Fibroblast of lung (primary cell): ENCODE data around the gene CYP2D6. TPM values are rescaled to one million over a fixed set of nuclear protein-coding genes. Genes with fewer than 3 reads are reported as not detected.
"Not testable (repeated sequence)": the region's sequence is repeated elsewhere in the genome, so short reads cannot be mapped to it uniquely, and the experiment has no call there.

Experiments
- DNase-seq, 2 donors: peaks; one replicate each; pipeline versions ENCODE4 v3.0.0 to v3.0.0-alpha.2; 2010; ENCODE audit warnings: low read depth in 2 of 2
- H2AFZ ChIP-seq: 2 replicates; pipeline ENCODE4 v1.5.1; 2012; ENCODE audit warnings: low read length, control low read depth, inconsistent platforms
- H3K27ac ChIP-seq: 2 replicates; pipeline ENCODE4 v1.5.1; 2011; ENCODE audit warnings: low read length, control low read depth; ENCODE audit not compliant: insufficient read depth
- H3K27me3 ChIP-seq: 2 replicates; pipeline ENCODE4 v1.5.1; 2011; ENCODE audit warnings: mild to moderate bottlenecking, low read length; ENCODE audit not compliant: control insufficient read depth, insufficient read depth
- H3K36me3 ChIP-seq: 2 replicates; pipeline ENCODE4 v1.5.1; 2011; ENCODE audit warnings: low read length; ENCODE audit not compliant: control insufficient read depth, insufficient read depth
- H3K4me1 ChIP-seq: 2 replicates; pipeline ENCODE4 v1.5.1; 2011; ENCODE audit warnings: low read length; ENCODE audit not compliant: control insufficient read depth, insufficient read depth; ENCODE audit errors: extremely low read depth
- H3K4me2 ChIP-seq: 2 replicates; pipeline ENCODE4 v1.5.1; 2011; ENCODE audit warnings: low read length, control low read depth; ENCODE audit not compliant: insufficient read depth; ENCODE audit errors: extremely low read depth
- H3K4me3 ChIP-seq, 4 experiments: fragments of 200-600 bp in 1 of 4; sonication (generic) in 1 of 4; replicated peaks in 1 of 4; 2 replicates each; pipeline ENCODE4 v1.5.1; 2011 to 2016; ENCODE audit warnings: low read length in 4 of 4, low read depth in 3 of 4, mild to moderate bottlenecking in 3 of 4, control low read depth in 2 of 4, inconsistent platforms in 1 of 4, mixed read lengths in 1 of 4; ENCODE audit not compliant: insufficient read depth in 1 of 4; ENCODE audit errors: control extremely low read depth in 1 of 4
- H3K79me2 ChIP-seq: 2 replicates; pipeline ENCODE4 v1.5.1; 2012; ENCODE audit warnings: mild to moderate bottlenecking, low read length, inconsistent platforms; ENCODE audit not compliant: control insufficient read depth, insufficient read depth
- H3K9ac ChIP-seq: 2 replicates; pipeline ENCODE4 v1.5.1; 2011; ENCODE audit warnings: mild to moderate bottlenecking, low read length, control low read depth; ENCODE audit not compliant: insufficient read depth
- H3K9me3 ChIP-seq: 2 replicates; pipeline ENCODE4 v1.5.1; 2012; ENCODE audit warnings: low read depth, low read length; ENCODE audit not compliant: control insufficient read depth, insufficient read depth
- H4K20me1 ChIP-seq: 2 replicates; pipeline ENCODE4 v1.5.1; 2011; ENCODE audit warnings: low read length; ENCODE audit not compliant: control insufficient read depth, insufficient read depth; ENCODE audit errors: extremely low read depth
- EZH2 ChIP-seq: IDR thresholded peaks from 2 replicates; pipeline ENCODE4 v1.5.1; 2012; ENCODE audit warnings: low read length, control low read depth, mild to moderate bottlenecking; ENCODE audit errors: missing control alignments
- polyA minus RNA-seq: library from RNA; depleted of rRNA, polyadenylated mRNA; stranded (reverse); fragments of >200 nt; gene quantifications from 2 replicates; pipeline ENCODE4 v1.2.3, GENCODE V29; 2011; ENCODE audit warnings: low replicate concordance
- polyA plus RNA-seq, 2 donors: library from polyadenylated mRNA; depleted of rRNA in 1 of 2; stranded (reverse) in 1 of 2; unstranded in 1 of 2; fragments of >200 nt; gene quantifications; 2 replicates each; pipeline ENCODE4 v1.2.1, GENCODE V29; 2011 to 2012; ENCODE audit warnings: missing spikeins in 1 of 2
- total RNA-seq: library from RNA; depleted of rRNA; stranded (reverse); fragments of >200 nt; gene quantifications from 2 replicates; pipeline ENCODE4 v1.2.1, GENCODE V29; 2014
- TF ChIP-seq, protein P1 (sequence below), 2 donors: IDR thresholded peaks in 1 of 2; conservative IDR thresholded peaks in 1 of 2; 1 replicate in 1 of 2; 2 replicates in 1 of 2; pipeline ENCODE4 v1.5.1; 2011 to 2012; ENCODE audit warnings: low read length in 2 of 2, control low read depth in 1 of 2, inconsistent platforms in 1 of 2, low read depth in 1 of 2, mild to moderate bottlenecking in 1 of 2

Gene CYP2D6
- total RNA-seq (0.26 and 0.33 TPM in 2 replicates), polyA plus RNA-seq (0.06 and 0.09 TPM in 2 replicates), polyA minus RNA-seq (not detected in 2 replicates)
- polyA plus RNA-seq (2012): 0.12 and 0.20 TPM in 2 replicates

DNA sequence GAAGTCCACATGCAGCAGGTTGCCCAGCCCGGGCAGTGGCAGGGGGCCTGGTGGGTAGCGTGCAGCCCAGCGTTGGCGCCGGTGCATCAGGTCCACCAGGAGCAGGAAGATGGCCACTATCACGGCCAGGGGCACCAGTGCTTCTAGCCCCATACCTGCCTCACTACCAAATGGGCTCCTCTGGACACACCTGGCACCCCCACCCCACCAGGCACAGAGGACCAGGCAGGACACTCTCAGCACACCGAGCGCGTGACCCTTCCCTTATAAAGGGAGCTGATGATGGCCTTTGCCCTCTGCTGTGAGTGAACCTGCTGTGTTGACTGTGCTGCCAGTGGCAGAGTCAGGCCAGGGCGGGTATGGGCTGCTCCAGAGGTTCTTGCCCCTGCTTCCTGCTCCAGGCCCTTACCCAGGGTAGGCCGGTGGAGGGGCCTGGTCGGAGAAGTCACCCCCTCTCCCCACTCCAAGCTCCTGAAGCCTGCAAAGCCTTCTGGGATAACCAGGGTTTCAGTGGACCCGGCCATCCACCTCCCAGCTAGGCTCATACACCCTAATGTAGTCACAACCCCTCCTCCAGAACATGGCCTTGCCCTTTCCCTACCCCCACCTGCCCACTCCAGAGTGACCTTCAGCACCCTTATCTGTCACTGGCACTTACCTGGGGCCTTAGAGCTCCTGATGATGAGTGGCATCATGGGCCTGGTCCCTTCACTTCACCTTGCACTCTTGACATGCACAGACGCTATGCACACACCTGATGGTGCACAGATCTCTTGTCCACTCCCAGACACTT lies at the start of gene CYP2D6:
Gene CYP2D6, minus strand, starts transcription at position 172 of the 793 bp plus-strand sequence. Its CDS starts 19 bp downstream, at position 153.
- H3K9ac ChIP-seq, DNase-seq, H3K79me2 ChIP-seq, H3K9me3 ChIP-seq, H3K4me3 ChIP-seq, H3K4me2 ChIP-seq, H3K27ac ChIP-seq, H4K20me1 ChIP-seq, H2AFZ ChIP-seq, H3K27me3 ChIP-seq, H3K36me3 ChIP-seq, H3K4me1 ChIP-seq: not testable (repeated sequence)

DNA sequence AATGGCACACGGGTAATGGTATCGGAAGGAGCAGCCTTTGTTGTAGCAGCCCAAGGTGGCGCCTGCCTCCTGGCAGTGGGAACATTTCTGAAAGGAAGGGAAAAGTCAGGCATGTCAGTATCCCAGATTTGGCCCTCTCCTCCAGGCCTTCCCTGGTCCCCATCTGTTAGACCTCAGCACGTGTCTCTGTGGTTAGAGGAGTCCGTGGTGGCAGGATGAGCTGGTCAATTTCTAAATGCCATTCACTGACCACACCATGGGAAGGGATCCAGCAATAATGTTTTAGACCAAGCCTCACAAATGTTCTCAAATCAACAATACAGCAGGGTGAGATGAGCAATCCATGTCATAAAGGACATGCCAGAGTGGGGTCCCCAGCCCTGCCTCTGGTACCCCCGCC lies 49.0 kb upstream of the CYP2D6 start:
- Histone ChIP-seq H3K4me3 (no peak overlapping the region), H2AFZ (no peak overlapping the region), H3K79me2 (no peaks in the 10 kb centered on the region), H3K9ac (no peak overlapping the region), H3K4me2 (peak overlapping the region; percentile 15), H3K36me3 (no peaks in the 10 kb centered on the region), H4K20me1 (no peaks in the 10 kb centered on the region), H3K4me1 (peaks cover 7% of the 10 kb centered on the region), H3K9me3 (no peaks in the 10 kb centered on the region), H3K27ac (no peak overlapping the region), H3K27me3 (no peaks in the 10 kb centered on the region)
- TF ChIP-seq EZH2: no peak
- TF ChIP-seq, protein P1, sequence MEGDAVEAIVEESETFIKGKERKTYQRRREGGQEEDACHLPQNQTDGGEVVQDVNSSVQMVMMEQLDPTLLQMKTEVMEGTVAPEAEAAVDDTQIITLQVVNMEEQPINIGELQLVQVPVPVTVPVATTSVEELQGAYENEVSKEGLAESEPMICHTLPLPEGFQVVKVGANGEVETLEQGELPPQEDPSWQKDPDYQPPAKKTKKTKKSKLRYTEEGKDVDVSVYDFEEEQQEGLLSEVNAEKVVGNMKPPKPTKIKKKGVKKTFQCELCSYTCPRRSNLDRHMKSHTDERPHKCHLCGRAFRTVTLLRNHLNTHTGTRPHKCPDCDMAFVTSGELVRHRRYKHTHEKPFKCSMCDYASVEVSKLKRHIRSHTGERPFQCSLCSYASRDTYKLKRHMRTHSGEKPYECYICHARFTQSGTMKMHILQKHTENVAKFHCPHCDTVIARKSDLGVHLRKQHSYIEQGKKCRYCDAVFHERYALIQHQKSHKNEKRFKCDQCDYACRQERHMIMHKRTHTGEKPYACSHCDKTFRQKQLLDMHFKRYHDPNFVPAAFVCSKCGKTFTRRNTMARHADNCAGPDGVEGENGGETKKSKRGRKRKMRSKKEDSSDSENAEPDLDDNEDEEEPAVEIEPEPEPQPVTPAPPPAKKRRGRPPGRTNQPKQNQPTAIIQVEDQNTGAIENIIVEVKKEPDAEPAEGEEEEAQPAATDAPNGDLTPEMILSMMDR (conservative IDR thresholded peaks at IDR 0.05 in 1 of 2, IDR thresholded peaks at IDR 0.05 in 1 of 2; ENCODE audit: low read depth in 1 of 2, low read length in 2 of 2): no peak
- DNase-seq: peak; percentile 83 to 87

DNA sequence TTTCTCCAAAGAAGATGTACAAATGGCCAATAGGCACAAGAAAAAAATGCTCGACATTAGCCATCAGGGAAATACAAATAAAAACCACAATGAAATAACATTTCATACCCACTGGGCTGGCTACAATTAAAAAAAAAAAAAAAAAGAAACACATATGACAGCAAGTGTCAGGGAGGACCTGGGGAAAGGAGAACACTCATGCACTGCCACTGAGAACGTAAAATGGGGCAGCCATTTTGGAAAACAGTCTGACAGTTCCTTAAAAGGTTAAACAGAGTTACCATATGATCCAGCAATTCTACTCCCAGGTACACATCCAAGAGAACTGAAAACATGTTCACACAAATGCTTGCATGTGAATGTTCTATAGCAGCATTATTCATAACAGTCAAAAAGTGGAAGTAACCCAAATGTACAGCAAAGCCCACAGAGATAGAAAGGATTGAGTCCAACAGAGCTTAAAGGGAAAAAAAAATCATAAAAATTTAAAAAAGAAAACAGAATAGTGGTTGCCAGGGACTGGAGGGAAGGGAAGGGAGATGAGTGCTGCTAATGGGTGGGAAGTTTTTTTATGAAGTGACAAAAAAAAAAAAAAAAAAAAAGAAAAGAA lies 48.4 kb upstream of the CYP2D6 start:
- no peaks in the 10 kb centered on the region for H3K36me3 ChIP-seq
- H3K27me3 ChIP-seq: no peaks in the 10 kb centered on the region
- no peak overlapping the region for H2AFZ ChIP-seq
- H3K27ac ChIP-seq: no peak overlapping the region
- no peak overlapping the region for H3K4me2 ChIP-seq
- H3K4me3 ChIP-seq: no peak overlapping the region
- H3K4me1 ChIP-seq: peaks cover 7% of the 10 kb centered on the region
- H3K79me2 ChIP-seq: no peaks in the 10 kb centered on the region
- H3K9me3 ChIP-seq: no peaks in the 10 kb centered on the region
- DNase-seq: no peak
- H4K20me1 ChIP-seq: no peaks in the 10 kb centered on the region
- TF ChIP-seq, protein P1 (conservative IDR thresholded peaks at IDR 0.05 in 1 of 2, IDR thresholded peaks at IDR 0.05 in 1 of 2; ENCODE audit: low read depth in 1 of 2, low read length in 2 of 2): no peak
- TF ChIP-seq EZH2: no peak
- no peak overlapping the region for H3K9ac ChIP-seq
